Measurements from ENCODE around the gene FOXL2. TPM values are rescaled to one million over a fixed set of nuclear protein-coding genes. Genes with fewer than 3 reads are reported as not detected.
A peak's percentile ranks its signal among the peaks of the same experiment; 100 is the strongest.

FOXL2 gene
- total RNA-seq, 1 donor from 2014 or later = not detected

DNA sequence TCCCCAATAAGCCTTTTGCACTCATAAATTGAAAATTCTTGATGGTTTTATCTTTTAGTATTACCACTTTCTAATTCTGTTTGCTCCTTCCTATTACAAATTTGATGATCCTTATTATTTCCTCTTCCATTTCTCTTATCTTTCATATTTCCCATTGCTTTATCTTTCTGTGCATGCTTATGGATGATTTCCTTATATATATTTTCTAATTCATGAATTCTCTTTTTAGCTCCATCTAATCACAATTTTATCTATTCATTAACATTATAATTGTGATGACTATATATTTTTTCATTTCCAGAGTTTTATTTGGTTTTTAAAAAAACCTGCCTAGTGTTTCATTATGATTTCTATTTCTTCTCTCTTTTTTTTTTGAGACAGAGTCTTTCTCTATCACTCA is 18.0 kb upstream of the FOXL2 start:
- H3K27ac ChIP-seq = no peak overlapping the region
- H3K4me3 ChIP-seq = no peak overlapping the region
- H3K4me1 ChIP-seq = no peaks in the 10 kb centered on the region
- H3K36me3 ChIP-seq = no peaks in the 10 kb centered on the region
- TF ChIP-seq, protein P1, sequence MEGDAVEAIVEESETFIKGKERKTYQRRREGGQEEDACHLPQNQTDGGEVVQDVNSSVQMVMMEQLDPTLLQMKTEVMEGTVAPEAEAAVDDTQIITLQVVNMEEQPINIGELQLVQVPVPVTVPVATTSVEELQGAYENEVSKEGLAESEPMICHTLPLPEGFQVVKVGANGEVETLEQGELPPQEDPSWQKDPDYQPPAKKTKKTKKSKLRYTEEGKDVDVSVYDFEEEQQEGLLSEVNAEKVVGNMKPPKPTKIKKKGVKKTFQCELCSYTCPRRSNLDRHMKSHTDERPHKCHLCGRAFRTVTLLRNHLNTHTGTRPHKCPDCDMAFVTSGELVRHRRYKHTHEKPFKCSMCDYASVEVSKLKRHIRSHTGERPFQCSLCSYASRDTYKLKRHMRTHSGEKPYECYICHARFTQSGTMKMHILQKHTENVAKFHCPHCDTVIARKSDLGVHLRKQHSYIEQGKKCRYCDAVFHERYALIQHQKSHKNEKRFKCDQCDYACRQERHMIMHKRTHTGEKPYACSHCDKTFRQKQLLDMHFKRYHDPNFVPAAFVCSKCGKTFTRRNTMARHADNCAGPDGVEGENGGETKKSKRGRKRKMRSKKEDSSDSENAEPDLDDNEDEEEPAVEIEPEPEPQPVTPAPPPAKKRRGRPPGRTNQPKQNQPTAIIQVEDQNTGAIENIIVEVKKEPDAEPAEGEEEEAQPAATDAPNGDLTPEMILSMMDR (IDR thresholded peaks at IDR 0.05) = no peak
- H3K9me3 ChIP-seq = peaks cover 12% of the 10 kb centered on the region
- intact Hi-C loops (cut with DNase I) = no loop called here
- ATAC-seq (no peak), DNase-seq (no peak)
- peaks cover 33% of the 10 kb centered on the region for H3K27me3 ChIP-seq (ENCODE audit: low read depth)

DNA sequence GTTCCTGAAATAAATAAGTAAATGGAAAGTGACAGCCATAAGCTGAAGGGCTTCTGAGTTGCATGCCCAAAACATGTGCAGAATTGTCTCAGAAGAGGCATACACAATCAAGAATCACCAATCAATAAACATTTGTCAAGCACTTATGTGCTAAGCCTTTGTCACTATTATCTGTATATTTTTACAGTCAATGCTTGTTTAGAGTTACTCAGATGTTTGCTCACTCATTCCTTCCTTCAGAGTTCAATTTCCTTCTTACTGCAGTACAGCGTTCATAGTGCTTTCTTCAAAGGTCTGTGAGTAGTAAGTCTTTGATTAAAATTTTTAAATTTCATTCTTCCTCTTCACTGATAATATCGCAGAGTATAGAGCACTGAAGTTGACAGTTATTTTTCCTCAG is 17.3 kb upstream of the FOXL2 start:
- ATAC-seq (no peak), DNase-seq (no peak)
- H3K4me3 ChIP-seq = no peak overlapping the region
- H3K4me1 ChIP-seq = no peaks in the 10 kb centered on the region
- intact Hi-C loops (cut with DNase I) = no loop called here
- peaks cover 12% of the 10 kb centered on the region for H3K9me3 ChIP-seq
- TF ChIP-seq, protein P1 (IDR thresholded peaks at IDR 0.05) = no peak
- peaks cover 40% of the 10 kb centered on the region for H3K27me3 ChIP-seq (ENCODE audit: low read depth)
- no peaks in the 10 kb centered on the region for H3K36me3 ChIP-seq
- H3K27ac ChIP-seq = no peak overlapping the region

DNA sequence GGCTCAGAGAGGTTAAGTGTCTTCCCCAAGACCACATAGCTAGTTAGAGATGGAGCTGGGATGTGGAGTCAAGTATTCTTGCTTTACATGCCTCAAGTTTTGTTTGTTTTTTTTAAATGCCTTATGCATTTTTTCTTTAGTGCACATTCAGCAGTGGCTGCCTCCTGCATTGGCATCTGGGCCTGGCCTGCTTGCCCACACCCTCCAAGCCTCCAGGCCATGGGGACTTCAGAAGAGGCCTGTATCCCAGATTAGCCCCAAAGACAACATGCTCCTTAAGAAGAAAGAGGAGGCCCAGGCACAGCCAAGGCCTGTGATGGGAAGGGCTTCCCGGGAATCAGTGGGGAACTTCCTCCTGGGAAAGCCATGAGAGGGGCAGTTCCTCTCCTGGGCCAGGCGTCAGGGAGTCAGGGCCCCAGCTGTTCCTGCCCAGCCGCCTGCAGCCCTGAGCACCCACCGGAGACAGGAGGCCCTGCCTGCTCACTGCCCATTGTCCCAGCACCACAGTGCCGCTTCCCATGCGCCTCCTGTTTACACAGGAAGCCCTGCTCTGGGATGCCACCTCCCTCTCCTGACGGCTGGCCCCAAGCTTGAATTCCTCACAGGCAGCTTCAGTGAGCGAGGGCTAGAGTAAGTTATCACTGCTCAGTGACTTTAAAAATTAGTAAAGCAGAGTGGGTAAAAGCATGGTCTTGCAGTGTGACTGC is 16.1 kb upstream of the FOXL2 start:
- ATAC-seq (no peak), DNase-seq (no peak)
- TF ChIP-seq, protein P1 (IDR thresholded peaks at IDR 0.05) = no peak
- peaks cover 12% of the 10 kb centered on the region for H3K9me3 ChIP-seq
- intact Hi-C loops (cut with DNase I) = no loop called here
- no peaks in the 10 kb centered on the region for H3K4me1 ChIP-seq
- no peak overlapping the region for H3K4me3 ChIP-seq
- H3K27me3 ChIP-seq (ENCODE audit: low read depth) = peaks cover 49% of the 10 kb centered on the region
- no peak overlapping the region for H3K27ac ChIP-seq
- no peaks in the 10 kb centered on the region for H3K36me3 ChIP-seq

DNA sequence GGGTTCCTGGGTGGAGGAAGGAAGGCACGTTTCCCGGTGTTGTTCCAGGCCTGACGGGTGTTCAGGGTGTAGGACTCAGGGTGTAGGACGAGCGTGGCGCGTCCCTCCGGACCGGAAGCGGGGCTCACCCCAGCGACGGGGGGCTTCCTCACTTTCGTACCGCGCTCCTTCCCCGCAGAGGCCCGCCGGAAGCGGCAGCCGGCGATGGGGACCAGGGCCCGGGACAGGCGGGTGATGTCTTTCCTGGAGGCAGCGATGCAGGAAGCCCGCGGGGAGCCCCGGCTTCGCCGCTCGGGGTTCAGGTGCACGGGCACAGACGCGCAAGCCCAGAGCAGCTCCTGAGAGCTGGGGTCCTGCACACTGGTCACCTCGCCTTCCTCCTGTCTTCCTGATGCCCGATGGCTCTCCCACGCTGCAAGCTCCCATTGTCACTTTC is 13.5 kb upstream of the FOXL2 start:
- DNase-seq (no peak), ATAC-seq (peak in 1 of 2 donors; percentile 29)
- peaks cover 8% of the 10 kb centered on the region for H3K9me3 ChIP-seq
- H3K4me3 ChIP-seq = no peak overlapping the region
- no peak overlapping the region for H3K27ac ChIP-seq
- H3K36me3 ChIP-seq = no peaks in the 10 kb centered on the region
- peaks cover 49% of the 10 kb centered on the region for H3K27me3 ChIP-seq (ENCODE audit: low read depth)
- TF ChIP-seq, protein P1 (IDR thresholded peaks at IDR 0.05) = no peak
- no peaks in the 10 kb centered on the region for H3K4me1 ChIP-seq
- intact Hi-C loops (cut with DNase I) = no loop called here

DNA sequence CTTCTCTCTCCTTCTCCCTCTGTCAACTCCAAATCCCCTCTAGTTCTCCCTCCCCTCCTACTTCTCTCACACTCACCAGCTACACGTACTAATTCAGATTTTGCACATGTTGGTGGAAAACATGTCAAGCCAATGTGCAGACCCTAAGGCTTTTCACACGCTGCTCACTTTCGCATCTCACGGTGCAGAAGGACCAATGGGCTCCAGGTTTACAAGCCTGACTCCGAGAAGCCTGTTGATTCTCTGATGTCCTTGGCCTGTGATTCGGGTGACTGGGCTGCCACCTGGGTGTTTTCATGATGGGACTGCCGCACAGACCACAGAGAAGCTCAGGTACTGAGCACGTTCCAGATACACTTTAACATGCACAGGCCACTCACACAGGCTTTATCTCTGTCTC is 3.8 kb upstream of the FOXL2 start:
- no peak for ATAC-seq
- Histone ChIP-seq H3K4me3 (no peak overlapping the region), H3K36me3 (no peaks in the 10 kb centered on the region), H3K27me3 (ENCODE audit: low read depth) (peaks cover 78% of the 10 kb centered on the region), H3K4me1 (peaks cover 29% of the 10 kb centered on the region), H3K27ac (no peak overlapping the region), H3K9me3 (no peaks in the 10 kb centered on the region)
- TF ChIP-seq, protein P1 (IDR thresholded peaks at IDR 0.05) = no peak
- no peak for DNase-seq
- intact Hi-C loops (cut with DNase I) = no loop called here

Measured in lower lobe of right lung (tissue), 2 donors.